SK-N-MC (cell line): ENCODE results near the gene CD2BP2.

Source experiments
- EZH2 ChIP-seq: fragments of 200-600 bp; sonication (generic); IDR thresholded peaks from one replicate; pipeline ENCODE4 v1.6.1; 2017; ENCODE audit warnings: antibody characterized with exemption
- POLR2AphosphoS5 ChIP-seq: IDR thresholded peaks from 2 replicates; pipeline ENCODE4 v1.6.1; 2012; ENCODE audit warnings: mild to moderate bottlenecking, low read depth, low read length, borderline replicate concordance

GRCh38 chr16:30375864-30376263, 20.8 kb upstream of the CD2BP2 start:
- TF ChIP-seq POLR2AphosphoS5 (no peak), EZH2 (no peak)
